RWPE2 (cell line): Measurements from ENCODE around the gene HS3ST3A1.
"Not testable (repeated sequence)": the region's sequence is repeated elsewhere in the genome, so short reads cannot be mapped to it uniquely, and the experiment has no call there.

ENCODE experiments used
- ATAC-seq: fragments of 200-7000 bp; cut with Tn5 transposase; 3 replicates; pipeline ENCODE4 v1.9.1; 2021; ENCODE audit warnings: low read depth
- DNase-seq: peaks from one replicate; pipeline ENCODE4 v3.0.0-alpha.2; 2020; ENCODE audit warnings: low spot score
- H3K27ac ChIP-seq: fragments of 450-650 bp; 2 replicates; pipeline ENCODE4 v1.5.1; 2017; ENCODE audit warnings: mild to moderate bottlenecking; ENCODE audit not compliant: poor library complexity, severe bottlenecking
- H3K27me3 ChIP-seq: fragments of 250-450 bp; sonication (Bioruptor Pico); 2 replicates; pipeline ENCODE4 v1.5.1; 2021; ENCODE audit warnings: mild to moderate bottlenecking, moderate library complexity; ENCODE audit not compliant: insufficient read depth, poor library complexity, severe bottlenecking
- H3K36me3 ChIP-seq: fragments of 250-450 bp; sonication (Bioruptor Pico); 2 replicates; pipeline ENCODE4 v1.5.1; 2020; ENCODE audit warnings: low read depth, mild to moderate bottlenecking, moderate library complexity
- H3K4me1 ChIP-seq: fragments of 250-450 bp; sonication (Bioruptor Pico); 2 replicates; pipeline ENCODE4 v1.5.1; 2021; ENCODE audit warnings: mild to moderate bottlenecking, moderate library complexity; ENCODE audit not compliant: insufficient read depth, poor library complexity, severe bottlenecking
- H3K4me3 ChIP-seq: fragments of 250-450 bp; sonication (Bioruptor Pico); 2 replicates; pipeline ENCODE4 v1.5.1; 2021; ENCODE audit warnings: mild to moderate bottlenecking, moderate library complexity; ENCODE audit not compliant: severe bottlenecking
- H3K9me3 ChIP-seq: fragments of 250-450 bp; sonication (Bioruptor Pico); 2 replicates; pipeline ENCODE4 v1.5.1; 2021; ENCODE audit warnings: mild to moderate bottlenecking, moderate library complexity; ENCODE audit not compliant: severe bottlenecking
- CTCF ChIP-seq: fragments of 450-650 bp; IDR thresholded peaks from one replicate; pipeline ENCODE4 v1.5.1; 2017; ENCODE audit warnings: mild to moderate bottlenecking, moderate library complexity; ENCODE audit not compliant: poor library complexity, severe bottlenecking

Gene HS3ST3A1

GRCh38 chr17:13554231-13554630 lies 47.5 kb downstream of the HS3ST3A1 start:
- TF ChIP-seq CTCF: no peak
- DNase-seq: no peak
- Histone ChIP-seq H3K4me1 (peaks cover 8% of the 10 kb centered on the region), H3K36me3 (peaks cover 13% of the 10 kb centered on the region; the same call in 1 of the 2 replicates), H3K9me3 (no peaks in the 10 kb centered on the region), H3K27me3 (no peaks in the 10 kb centered on the region), H3K27ac (no peak overlapping the region), H3K4me3 (no peak overlapping the region)
- ATAC-seq: no peak

- no peak for DNase-seq
- Histone ChIP-seq H3K36me3 (peaks cover 18% of the 10 kb centered on the region), H3K27ac (peak overlapping the region; percentile 5), H3K9me3 (no peaks in the 10 kb centered on the region), H3K4me3 (no peak overlapping the region), H3K27me3 (no peaks in the 10 kb centered on the region), H3K4me1 (no peaks in the 10 kb centered on the region)
- TF ChIP-seq CTCF: no peak
- no peak; the same call in 2 of the 3 replicates for ATAC-seq
These were observed 51.4 kb downstream of the HS3ST3A1 start for GRCh38 chr17:13550291-13550690.

GRCh38 chr17:13548576-13548975 lies 53.2 kb downstream of the HS3ST3A1 start:
- H3K27ac ChIP-seq, H3K4me3 ChIP-seq, DNase-seq, H3K9me3 ChIP-seq, ATAC-seq, H3K27me3 ChIP-seq: not testable (repeated sequence)
- Histone ChIP-seq H3K4me1 (peaks cover 15% of the 10 kb centered on the region), H3K36me3 (peaks cover 18% of the 10 kb centered on the region)

GRCh38 chr17:13546851-13547250 lies 54.9 kb downstream of the HS3ST3A1 start:
- Histone ChIP-seq H3K4me1 (peaks cover 17% of the 10 kb centered on the region), H3K4me3 (no peak overlapping the region), H3K27me3 (no peaks in the 10 kb centered on the region), H3K9me3 (no peaks in the 10 kb centered on the region), H3K36me3 (peaks cover 14% of the 10 kb centered on the region), H3K27ac (no peak overlapping the region)
- ATAC-seq (no peak), DNase-seq (no peak)
- TF ChIP-seq CTCF: no peak

- DNase-seq: no peak
- no peak overlapping the region for H3K27ac ChIP-seq
- ATAC-seq: no peak
- peaks cover 14% of the 10 kb centered on the region for H3K36me3 ChIP-seq
- H3K4me1 ChIP-seq: peaks cover 25% of the 10 kb centered on the region
- TF ChIP-seq CTCF: no peak
- H3K9me3 ChIP-seq: no peaks in the 10 kb centered on the region
- no peaks in the 10 kb centered on the region for H3K27me3 ChIP-seq
- no peak overlapping the region for H3K4me3 ChIP-seq
These were observed 55.8 kb downstream of the HS3ST3A1 start for GRCh38 chr17:13545941-13546340.
